HG02970 (cell line): ENCODE measurements around the gene COL11A2.

Experiments used
- ATAC-seq: cut with Tn5 transposase; IDR thresholded peaks from one replicate; pipeline ENCODE4 v1.9.1; 2021; ENCODE audit warnings: mild to moderate bottlenecking, moderate library complexity, moderate number of reproducible peaks; ENCODE audit not compliant: unreplicated experiment, low FRiP score

The COL11A2 gene

DNA sequence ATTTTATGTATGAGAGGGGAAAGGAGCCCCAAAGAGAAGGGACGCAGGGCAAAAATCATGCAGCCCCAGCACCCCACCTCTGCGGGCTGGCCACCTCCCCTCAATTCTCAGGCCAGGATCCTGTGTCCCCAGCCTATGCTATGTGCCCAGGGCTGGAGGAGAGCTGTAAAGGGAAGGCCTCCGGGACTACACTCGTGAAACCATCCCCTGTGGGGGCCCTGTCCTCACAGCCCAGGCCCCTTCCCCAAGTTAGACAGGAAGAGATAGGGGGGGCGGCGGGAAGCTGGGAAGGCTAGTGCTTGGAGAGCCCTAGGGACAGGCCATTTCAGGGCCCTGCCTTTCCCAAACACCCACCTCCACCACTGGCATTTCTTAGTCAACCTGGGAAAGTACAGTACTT, 1.4 kb upstream of the COL11A2 start:
- no peak for ATAC-seq

DNA sequence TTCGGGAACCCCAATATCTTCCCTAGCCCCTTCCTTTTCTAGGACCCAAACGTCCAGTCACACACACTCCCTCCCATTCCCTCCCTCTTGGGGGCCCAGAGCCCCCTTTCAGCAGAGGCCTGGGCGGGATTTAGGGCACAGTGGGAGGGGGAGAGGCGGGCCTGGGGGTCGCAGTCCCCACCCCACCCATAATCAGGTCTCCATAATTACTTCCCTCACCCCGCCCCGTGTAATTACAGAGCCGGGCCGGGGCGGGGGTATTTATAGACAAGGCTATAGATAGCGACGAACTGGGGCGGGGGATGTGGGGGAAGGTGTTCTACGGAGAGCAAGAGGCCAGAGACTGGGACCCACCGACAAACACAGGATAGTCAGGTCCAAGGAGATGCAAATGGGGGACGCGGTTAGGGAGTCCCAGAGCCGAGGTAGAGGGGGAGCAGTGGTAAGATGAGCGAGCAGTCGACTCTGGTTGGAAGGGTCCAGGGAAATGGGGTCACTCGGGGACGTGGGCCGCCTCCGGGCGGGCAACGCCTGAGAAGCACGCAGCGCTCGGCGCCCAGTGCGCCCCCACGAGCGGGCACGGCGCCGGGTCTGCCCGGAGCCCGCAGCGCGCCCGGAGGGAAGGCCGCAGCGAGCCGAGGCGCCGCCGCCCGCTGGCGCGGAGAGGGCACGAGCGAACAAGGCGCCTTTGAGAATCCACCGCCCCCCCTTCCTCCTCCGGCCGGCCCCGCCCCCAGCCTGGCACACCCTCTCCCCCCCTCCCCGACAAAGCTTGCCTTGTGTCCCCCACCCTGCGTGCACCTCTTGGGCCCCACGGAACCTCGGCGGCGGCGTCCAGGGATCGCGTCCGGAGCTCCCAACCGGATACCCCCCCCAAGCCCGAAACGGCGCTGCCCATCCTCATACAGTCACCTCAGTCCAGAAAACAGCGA, 670 bp upstream of the COL11A2 start:
- no peak for ATAC-seq

DNA sequence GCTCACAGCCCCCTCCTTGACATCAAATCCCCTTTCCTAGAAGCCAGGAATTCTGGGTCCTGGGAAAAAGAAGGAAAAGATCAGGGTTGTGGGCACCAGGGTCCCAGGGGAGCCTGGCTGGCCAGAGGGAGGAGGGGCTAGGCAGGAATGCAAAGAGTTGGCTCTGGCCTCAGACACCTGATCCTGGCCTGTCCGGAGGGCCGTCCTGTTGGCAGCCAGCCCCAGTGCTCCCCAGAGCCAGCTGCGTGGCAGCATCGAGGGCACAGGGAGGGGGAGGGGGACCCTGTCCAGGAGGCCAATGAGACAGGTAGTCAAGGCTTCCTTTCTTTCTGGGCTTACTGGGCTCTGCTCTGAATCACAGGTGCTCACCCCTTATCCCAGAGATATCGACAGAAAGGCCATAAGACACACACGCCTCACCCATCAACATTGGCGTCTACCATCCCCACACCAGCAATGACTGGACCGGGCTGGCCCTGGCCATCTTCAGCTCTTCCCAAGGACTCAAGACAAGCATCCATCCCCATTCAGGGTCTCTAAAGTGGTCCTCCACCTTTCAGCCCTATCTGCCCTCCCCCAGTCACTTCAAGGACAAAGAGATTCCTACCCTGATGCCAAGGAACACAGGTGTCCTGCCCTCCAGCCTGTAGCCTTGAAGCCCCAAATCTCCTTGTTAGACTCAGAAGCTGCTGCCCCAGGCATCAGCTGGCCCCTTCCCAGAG, 723 bp downstream of the COL11A2 start:
- no peak for ATAC-seq

DNA sequence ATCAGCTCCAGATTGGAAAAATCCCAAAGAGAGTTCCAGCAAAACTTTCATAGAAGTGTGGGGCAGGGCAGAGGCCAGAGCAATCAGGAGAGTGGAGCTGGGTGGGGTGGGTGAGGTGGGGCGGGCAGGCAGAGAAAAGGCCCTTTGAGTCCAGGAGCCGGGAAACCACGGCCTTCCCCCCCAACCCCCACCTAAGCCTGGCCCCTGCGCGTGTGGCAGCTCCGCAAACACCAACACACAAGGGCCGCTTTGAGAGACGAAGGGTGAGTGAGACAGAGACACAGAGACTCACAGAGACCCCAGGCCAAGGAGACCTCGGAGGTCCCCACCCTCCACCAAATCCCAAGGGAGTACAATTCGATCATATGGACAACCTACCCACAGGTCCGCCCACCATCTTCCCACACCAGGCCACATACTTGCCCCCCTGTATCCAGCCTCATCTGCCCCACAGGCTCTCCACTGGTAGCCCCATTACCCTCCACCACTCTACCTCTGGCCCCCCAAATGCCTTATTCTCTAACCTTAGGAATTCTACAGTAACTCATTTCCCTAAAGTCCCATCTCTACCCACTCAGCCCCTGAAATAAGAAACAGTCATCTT, 1.7 kb downstream of the COL11A2 start:
- ATAC-seq = no peak

DNA sequence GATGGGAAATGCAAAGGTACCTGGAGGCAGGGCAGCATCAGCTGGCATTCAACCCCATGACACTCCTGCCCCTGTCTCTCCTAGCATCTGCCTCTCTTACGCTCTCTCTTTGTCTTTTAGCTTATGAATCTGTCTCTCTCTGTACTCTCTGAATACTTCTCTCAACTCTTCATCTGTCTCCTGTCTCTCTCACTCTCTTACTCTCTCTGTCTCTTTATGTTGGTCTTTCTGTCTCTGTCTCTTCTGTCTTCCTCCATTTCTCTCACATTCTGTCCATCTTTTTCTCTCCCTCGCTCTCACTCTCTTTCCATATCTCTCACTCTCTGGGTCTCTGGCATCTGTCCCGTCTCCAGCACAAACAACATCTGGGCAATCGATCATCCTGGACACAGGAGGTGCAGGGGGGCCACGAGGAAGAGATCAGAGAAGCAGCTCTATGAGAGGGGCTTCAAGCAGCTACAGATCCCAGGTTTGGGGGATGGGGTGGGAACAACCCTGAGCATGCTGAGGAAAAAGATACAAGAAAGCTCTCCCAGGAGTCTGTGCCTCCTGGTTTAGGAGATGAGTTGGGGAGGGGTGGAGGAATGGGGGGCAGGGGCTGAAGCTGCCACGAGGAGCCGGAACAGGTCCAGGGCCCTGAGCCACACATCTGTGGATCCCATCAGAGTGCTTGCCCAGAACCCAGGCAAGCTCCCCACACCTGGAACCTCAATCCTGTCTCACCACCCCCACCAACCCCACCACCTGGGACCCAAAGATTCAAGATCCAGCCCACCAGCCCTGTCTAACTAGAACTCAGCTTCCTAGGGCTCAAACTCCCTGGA, 2.4 kb downstream of the COL11A2 start:
- ATAC-seq = no peak

DNA sequence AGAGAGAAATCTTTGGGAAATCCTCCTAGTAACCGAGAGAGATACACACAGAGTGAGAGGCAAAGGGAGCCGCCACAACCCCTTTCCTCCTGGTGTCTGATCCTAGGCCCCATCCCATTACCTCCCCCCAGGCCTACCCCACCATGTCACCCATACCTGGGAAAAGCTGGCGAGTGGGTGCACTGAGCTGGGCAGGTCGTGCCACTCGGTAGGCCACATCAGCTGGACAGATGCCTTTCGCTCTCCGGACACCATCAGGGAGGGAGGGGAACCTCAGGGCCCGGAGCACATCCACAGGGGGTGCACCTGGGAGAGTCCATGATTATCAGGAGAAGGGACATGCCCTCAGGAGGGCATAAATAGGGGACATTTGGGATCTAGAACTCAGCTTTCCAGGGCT, 3.1 kb downstream of the COL11A2 start:
- ATAC-seq = no peak

DNA sequence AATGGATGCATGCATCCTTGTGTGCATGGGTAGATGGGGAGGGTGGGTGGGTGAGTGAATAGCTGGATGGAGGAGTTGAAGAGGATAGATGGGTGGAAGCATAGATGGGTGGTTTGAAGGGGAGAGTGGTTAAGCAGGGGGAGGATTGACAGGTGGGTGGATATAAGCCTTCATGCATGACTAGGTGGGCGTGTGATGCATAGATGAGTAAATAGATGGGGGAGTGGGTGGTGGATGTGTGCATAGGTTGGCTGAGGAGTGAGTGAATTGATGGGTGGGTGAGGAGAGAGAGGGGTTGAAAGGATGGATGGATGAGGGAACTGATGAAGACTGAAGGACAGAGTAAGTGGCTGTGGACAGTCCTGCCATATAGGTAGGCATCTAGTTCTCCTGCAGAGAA, 4.5 kb downstream of the COL11A2 start:
- ATAC-seq = no peak

DNA sequence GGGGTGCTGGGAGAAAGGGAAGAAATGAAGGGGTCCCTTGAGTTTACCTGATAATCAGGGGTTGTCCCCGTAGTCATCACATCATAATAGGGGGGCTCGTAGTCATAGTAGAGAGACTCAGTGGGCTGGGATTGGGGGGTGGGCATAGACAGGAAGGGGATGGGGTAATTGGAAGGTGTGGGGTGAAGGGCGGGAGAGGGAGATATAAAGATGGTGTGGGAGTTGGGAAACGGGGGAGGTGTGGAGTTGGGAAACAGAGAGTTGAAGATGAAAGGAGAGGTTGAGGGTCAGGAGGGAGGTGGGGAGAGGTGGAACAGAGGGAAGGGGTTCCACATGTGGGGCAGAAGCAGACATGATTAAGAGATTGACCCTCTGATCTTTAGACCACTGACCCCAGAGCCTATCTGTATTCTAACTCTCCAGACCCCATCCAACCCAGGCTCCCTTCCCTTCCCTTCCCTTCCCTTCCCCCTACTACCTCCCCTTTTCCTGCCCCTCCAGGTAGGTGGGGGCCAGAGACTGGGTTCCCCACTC, 6.5 kb downstream of the COL11A2 start:
- ATAC-seq = no peak

DNA sequence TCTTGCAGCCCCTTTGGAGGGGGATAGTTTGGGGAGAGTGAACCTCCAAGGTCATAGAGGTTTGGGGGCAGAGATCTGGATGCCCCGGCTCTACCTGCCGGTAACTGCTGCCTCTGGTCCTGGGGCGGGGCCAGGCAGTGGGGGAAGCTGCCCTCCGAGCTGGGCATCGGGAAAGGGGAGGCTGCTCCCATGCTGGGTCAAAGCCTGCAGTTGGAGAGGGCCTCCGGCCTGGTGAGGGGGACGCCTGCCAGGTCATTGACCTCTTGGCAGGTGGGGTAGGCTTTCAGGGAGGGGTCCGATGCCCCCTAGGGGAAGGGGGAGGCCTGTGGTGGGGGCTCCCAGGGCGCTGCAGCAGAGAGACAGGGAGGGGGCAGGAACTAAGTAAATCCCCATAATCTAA, 7.1 kb downstream of the COL11A2 start:
- ATAC-seq = no peak

DNA sequence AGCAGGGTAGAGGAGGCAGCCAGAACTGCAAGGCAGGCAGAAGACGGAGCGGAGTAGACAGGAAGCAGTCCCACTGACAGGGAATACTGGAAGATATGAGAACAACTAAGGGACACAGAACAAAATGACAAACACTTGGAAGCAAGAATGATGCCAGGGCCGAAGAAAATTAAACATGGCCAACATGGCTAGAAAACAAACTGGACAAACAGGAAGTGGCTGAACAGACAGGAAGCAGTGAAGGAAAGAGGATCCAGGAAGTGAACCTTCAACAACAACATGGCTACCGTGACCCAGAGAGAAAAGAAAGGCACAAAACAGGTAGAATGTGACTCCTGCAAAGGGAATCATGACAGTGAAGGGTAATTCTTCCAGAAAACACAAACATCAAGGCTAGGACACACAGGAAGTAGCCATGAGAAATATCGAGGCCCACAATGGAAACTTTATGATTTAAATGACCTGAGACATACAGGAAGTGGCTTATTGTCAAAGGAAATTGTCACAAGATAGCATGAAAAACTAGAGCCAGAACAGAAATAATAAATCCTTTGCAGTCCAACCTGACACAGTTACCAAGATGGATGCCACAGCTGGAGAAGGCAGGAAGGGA, 9.1 kb downstream of the COL11A2 start:
- ATAC-seq = no peak

DNA sequence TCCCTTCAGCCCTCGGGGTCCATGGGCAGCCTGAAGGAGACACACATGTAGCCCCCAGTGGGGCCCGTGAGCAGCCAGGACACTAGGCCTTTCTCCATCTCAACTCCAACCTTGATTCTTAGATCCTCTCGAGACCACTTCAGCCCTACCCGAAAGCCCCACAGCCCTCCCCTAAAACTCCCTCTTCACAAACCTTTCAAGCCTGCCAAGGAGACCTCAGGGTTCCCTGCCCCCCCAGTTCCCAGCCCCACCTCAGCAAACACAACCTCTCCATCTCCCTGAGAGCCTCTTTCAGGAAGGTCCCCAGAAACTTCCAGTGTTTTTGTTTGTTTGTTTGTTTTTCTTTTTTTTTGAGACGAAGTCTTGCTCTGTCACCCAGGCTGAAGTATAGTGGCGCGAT, 11.1 kb downstream of the COL11A2 start:
- no peak for ATAC-seq

DNA sequence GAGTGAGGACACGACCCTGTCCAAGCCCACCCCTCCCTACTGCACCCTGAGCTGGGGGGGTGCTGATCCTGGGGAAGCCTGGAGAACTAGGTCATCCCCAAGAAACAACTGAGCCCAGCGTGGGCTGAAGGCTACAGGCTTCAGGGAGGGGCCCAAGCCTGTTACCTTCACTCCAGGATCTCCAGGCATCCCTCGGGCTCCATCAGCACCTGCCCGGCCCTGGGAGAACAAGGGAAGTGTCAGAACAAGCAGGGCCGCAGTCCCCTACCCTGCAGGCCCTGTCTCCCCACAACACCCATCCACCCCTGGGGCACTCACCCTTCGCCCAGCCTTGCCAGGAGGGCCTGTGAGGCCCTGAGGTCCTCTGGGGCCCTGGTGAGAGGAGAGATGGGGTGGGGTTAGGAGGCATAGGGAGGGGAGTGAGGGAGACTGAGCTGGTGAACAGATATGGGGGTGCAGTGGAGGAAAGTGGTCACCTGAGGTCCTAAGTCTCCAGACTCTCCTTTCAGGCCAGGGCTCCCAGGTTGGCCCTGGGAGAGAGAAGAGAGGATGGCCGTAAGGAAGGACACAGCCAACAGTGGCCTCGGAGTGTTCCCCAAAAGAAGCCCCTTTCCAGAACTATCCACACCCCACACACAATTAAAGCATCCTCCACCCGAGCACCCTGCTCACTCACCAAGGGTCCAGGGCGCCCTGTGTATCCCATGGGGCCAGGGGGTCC, 13.4 kb downstream of the COL11A2 start:
- ATAC-seq = no peak

DNA sequence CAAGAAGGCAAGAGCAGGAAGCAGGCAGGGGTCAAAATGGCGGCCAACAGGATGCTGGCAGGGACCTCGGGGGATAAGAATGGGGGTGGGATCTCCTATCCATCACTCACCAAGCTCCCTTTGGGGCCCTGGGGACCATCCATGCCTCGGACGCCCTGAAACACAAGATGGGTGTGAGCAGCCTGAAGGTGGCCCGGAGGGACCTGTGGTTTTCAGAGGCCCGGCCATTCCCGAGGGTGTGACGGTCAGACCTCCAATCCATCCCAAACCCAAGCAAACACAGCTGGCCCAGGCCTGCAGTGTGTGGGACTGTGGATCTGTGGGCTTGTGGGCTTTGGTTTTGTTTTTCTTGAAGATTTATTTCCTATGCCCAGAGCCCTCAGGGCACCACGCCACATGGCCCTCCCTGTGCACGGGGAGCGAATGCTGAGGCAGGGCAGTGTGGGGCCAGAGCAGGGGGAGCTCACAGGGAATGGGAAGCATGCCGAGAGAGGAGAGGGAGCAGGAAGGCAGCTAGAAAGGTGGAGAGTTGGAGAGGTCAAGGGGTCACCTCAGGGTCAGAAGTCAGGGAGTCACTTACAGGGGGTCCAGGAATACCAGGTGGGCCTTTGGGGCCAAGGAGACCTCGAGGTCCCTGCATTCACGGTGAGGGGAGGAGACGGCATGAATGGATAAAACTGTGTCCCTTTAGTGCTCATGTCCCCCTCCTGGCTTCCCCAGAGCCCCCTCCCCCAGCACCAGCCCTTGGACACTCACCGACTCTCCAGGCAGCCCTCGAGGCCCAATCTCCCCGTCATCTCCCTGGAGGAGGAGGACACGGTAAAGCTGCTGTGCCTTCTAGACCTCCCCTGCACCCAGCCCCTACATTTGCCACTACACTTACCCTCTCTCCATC, 14.5 kb downstream of the COL11A2 start:
- ATAC-seq = no peak

DNA sequence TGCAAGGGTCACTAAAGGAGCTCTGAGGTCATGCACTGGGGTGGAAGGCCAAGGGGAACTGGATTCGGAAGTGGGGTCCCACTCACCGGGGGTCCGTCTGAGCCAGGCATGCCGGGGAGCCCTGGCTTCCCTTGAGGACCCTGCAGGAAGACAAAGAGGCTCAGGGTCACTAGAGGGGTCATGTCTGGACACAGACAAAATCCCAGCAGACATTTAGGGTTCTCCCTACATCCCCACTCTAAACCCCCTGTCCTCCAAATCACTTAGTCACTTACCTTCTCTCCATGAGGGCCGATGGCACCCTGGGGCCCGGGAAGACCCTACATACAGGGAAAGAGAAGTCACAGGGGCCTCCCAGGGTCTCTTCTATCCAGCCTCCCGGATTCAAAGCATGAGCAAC, 15.4 kb downstream of the COL11A2 start:
- no peak for ATAC-seq

DNA sequence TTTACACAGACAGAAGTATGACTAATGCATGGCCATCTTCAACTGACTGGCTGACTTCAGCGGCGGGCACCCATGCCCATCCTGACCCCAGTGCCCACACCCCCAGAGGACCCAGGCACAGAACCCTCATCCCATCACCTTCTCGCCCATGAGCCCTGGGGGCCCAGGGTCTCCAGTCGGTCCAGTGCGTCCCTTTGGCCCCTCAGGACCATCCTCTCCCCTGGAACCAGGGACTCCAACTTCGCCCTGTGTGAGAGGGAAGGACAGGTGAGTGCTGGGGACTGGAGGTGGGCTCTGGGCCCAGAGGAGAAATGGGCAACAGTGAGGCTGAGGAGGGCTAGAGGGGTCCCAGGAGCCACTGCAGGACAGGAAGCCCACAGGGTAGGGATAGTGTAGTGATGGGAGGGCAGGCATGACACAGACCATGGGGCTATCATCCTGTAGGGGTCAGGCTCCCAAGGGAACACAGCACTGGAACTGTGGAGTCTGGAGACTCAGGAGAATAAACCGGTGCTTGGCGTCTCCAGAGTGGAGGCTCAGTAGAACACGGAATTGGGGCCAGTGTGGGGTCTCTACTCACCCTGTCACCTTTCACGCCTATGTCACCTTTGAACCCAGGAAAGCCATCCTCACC, 16.7 kb downstream of the COL11A2 start:
- no peak for ATAC-seq

DNA sequence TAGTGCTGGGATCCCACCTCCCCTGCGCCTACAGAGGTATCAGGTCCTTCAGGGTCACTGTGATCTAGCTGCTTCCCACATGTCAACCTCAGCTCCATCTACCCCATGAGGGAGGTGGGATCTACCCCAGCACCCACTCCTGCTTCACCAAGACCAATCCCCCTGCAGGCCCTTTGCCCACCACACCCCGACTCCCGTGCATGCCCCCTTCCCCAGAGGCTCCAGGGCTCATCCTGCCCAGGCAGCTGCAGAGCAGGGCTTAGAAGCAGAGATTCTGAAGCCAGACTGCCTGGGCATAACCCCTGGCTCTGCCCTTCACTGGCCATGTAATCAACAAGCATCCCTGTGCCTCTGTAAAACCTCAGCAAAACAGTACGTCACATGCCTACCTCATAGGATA, 17.5 kb downstream of the COL11A2 start:
- ATAC-seq = no peak

DNA sequence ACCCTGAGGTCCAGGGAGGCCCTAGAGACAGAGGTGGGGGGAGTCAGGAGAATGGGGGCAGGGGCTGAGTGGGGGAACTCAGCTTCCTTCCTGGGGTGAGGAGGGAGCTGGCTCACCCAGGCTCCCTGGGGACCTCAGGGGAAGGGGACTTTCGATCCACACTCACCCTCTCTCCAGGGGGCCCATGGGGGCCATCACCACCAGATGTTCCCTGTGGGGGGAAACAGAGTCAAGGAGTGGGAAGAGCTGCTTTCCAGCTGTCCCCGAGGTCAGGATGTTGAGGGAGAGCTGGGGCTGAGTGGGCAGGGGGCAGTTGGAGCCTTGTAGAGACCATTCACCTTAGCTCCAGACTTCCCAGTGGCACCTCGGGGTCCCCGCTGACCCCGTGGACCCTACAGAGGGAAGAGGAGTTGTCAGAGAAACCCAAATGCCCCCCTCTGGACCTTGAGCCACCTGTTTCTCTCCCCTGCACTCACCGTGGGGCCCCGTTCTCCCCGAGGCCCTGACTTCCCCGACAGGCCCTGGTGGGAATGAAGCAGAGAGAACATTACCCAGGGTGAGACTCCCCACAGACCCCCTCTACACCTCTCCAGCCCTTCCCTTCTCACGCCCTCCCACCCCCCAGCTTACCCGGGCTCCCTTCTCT, 18.6 kb downstream of the COL11A2 start:
- no peak for ATAC-seq
